Neural cell (in vitro differentiated cells): Measurements from ENCODE around the gene VPS13C. TPM values are rescaled to one million over a fixed set of nuclear protein-coding genes. Genes with fewer than 3 reads are reported as not detected.

Experiments
- H2AFZ ChIP-seq: fragments of 200-600, 300-800 bp; sonication (generic), shearing (Covaris generic); 2 replicates; pipeline ENCODE4 v1.6.0; 2014; ENCODE audit warnings: low read depth, mild to moderate bottlenecking, antibody characterized with exemption, low read length, moderate library complexity
- H3F3A ChIP-seq: fragments of 200-600 bp; shearing (Covaris generic); 2 replicates; pipeline ENCODE4 v1.6.1; 2016; ENCODE audit warnings: mild to moderate bottlenecking, moderate library complexity, mixed read lengths, antibody characterized with exemption, low read length; ENCODE audit not compliant: insufficient read depth, poor library complexity, severe bottlenecking
- H3K27ac ChIP-seq: fragments of 200-600, 300-800 bp; sonication (generic), shearing (Covaris generic); 2 replicates; pipeline ENCODE4 v1.5.1; 2014; ENCODE audit warnings: mild to moderate bottlenecking, low read length, moderate library complexity
- H3K27me3 ChIP-seq: fragments of 300-800, 200-600 bp; sonication (generic), shearing (Covaris generic); 2 replicates; pipeline ENCODE4 v1.6.0; 2014; ENCODE audit warnings: mild to moderate bottlenecking, low read depth, low read length, moderate library complexity; ENCODE audit not compliant: insufficient read depth
- H3K36me3 ChIP-seq: fragments of 300-800, 200-600 bp; sonication (generic), shearing (Covaris generic); 2 replicates; pipeline ENCODE4 v1.5.1; 2014; ENCODE audit warnings: mild to moderate bottlenecking, antibody characterized with exemption, low read length, moderate library complexity; ENCODE audit not compliant: insufficient read depth
- H3K4me2 ChIP-seq: fragments of 300-800, 200-600 bp; sonication (generic), shearing (Covaris generic); 2 replicates; pipeline ENCODE4 v1.6.0; 2014; ENCODE audit warnings: mild to moderate bottlenecking, low read length
- H3K4me3 ChIP-seq: fragments of 300-800, 200-600 bp; sonication (generic), shearing (Covaris generic); 2 replicates; pipeline ENCODE4 v1.5.1; 2014; ENCODE audit warnings: mild to moderate bottlenecking, low read length, moderate library complexity
- H3K79me2 ChIP-seq: fragments of 200-600 bp; shearing (Covaris generic); replicated peaks from 2 replicates; pipeline ENCODE4 v1.6.0; 2014; ENCODE audit warnings: mild to moderate bottlenecking, low read length, moderate library complexity; ENCODE audit not compliant: insufficient read depth
- H3K9ac ChIP-seq: fragments of 300-800, 200-600 bp; sonication (generic), shearing (Covaris generic); 2 replicates; pipeline ENCODE4 v1.6.1; 2016; ENCODE audit warnings: mild to moderate bottlenecking, low read length, mixed read lengths
- H3K9me2 ChIP-seq: fragments of 200-600 bp; shearing (Covaris generic); 2 replicates; pipeline ENCODE4 v1.6.1; 2016; ENCODE audit warnings: mild to moderate bottlenecking, low read length, mixed read lengths; ENCODE audit not compliant: insufficient read depth
- H3K9me3 ChIP-seq: fragments of 200-600, 300-800 bp; sonication (generic), shearing (Covaris generic); 2 replicates; pipeline ENCODE4 v1.6.1; 2016; ENCODE audit warnings: mild to moderate bottlenecking, mixed run types, low read length, moderate library complexity, mixed read lengths
- H4K20me1 ChIP-seq: fragments of 200-600 bp; shearing (Covaris generic); 2 replicates; pipeline ENCODE4 v1.6.1; 2016; ENCODE audit warnings: mild to moderate bottlenecking, mixed run types; ENCODE audit not compliant: insufficient read depth
- EP300 ChIP-seq: fragments of 450-650 bp; conservative IDR thresholded peaks from 2 replicates; pipeline ENCODE4 v1.6.1; 2014; ENCODE audit warnings: antibody characterized with exemption, mild to moderate bottlenecking, moderate library complexity; ENCODE audit not compliant: poor library complexity, severe bottlenecking
- EZH2 ChIP-seq: fragments of 200-600, 300-800 bp; shearing (Covaris generic), sonication (generic); IDR thresholded peaks from 2 replicates; pipeline ENCODE4 v1.6.1; 2014; ENCODE audit warnings: antibody characterized with exemption, low read length, borderline replicate concordance, mild to moderate bottlenecking; ENCODE audit not compliant: insufficient read depth, poor library complexity, severe bottlenecking
- MXI1 ChIP-seq: fragments of 450-650 bp; conservative IDR thresholded peaks from 2 replicates; pipeline ENCODE4 v1.6.1; 2014; ENCODE audit warnings: antibody characterized with exemption, mild to moderate bottlenecking; ENCODE audit not compliant: poor library complexity, severe bottlenecking
- POLR2AphosphoS5 ChIP-seq: IDR thresholded peaks from 2 replicates; pipeline ENCODE4 v1.6.1; 2012
- RAD21 ChIP-seq: fragments of 450-650 bp; conservative IDR thresholded peaks from 2 replicates; pipeline ENCODE4 v1.6.1; 2014; ENCODE audit warnings: antibody characterized with exemption, mild to moderate bottlenecking, moderate library complexity
- REST ChIP-seq: IDR thresholded peaks from 2 replicates; pipeline ENCODE4 v1.6.1; 2012; ENCODE audit warnings: borderline replicate concordance
- SMC3 ChIP-seq: fragments of 450-650 bp; conservative IDR thresholded peaks from 2 replicates; pipeline ENCODE4 v1.6.1; 2014; ENCODE audit warnings: antibody characterized with exemption, mild to moderate bottlenecking, moderate library complexity; ENCODE audit not compliant: poor library complexity
- TAF1 ChIP-seq: IDR thresholded peaks from 2 replicates; pipeline ENCODE4 v1.6.1; 2012; ENCODE audit warnings: low read depth
- polyA plus RNA-seq: library from polyadenylated mRNA; depleted of rRNA; stranded (reverse); fragments of >200 nt; gene quantifications from 2 replicates; pipeline ENCODE4 v1.2.3, GENCODE V29; 2014
- TF ChIP-seq, protein P1 (sequence below): fragments of 450-650 bp; IDR thresholded peaks from 2 replicates; pipeline ENCODE4 v1.5.1; 2014; ENCODE audit warnings: antibody characterized with exemption, mild to moderate bottlenecking, moderate library complexity; ENCODE audit not compliant: poor library complexity, severe bottlenecking

Gene VPS13C
- polyA plus RNA-seq, 1 donor from 2014 or later, result 92.6 TPM

DNA sequence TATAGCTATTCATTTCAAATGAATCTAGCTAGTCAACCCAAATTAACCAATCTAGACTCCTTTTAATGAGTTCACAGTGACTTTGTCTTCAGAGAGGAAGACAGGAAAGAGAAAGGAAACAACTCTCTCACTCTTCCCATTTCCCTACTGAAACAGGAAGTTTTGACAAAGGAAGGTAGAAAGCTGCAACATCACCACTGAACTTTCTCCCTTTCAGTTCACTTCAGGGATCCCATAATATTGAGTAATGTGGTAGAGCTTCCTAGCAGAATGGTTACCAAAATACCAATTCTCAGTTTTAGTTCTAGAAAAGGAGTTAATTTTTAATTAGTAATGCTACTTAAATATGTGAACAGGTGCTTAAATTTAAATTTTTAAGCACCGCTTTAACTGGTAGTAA is 7.5 kb downstream of the VPS13C start:
- Histone ChIP-seq H3K9me2 (no peaks in the 10 kb centered on the region), H3K36me3 (no peaks in the 10 kb centered on the region), H3F3A (no peaks in the 10 kb centered on the region), H3K27me3 (no peaks in the 10 kb centered on the region), H2AFZ (no peak overlapping the region), H3K27ac (no peak overlapping the region), H3K4me3 (no peak overlapping the region), H3K9me3 (no peaks in the 10 kb centered on the region), H3K79me2 (peaks cover 9% of the 10 kb centered on the region), H3K9ac (no peak overlapping the region), H4K20me1 (no peaks in the 10 kb centered on the region), H3K4me2 (no peak overlapping the region)
- no peak for TF ChIP-seq EZH2
- no peak for TF ChIP-seq SMC3
- TF ChIP-seq REST, result no peak
- no peak for TF ChIP-seq MXI1
- no peak for TF ChIP-seq EP300
- no peak for TF ChIP-seq TAF1
- no peak for TF ChIP-seq RAD21
- no peak for TF ChIP-seq POLR2AphosphoS5
- TF ChIP-seq, protein P1, sequence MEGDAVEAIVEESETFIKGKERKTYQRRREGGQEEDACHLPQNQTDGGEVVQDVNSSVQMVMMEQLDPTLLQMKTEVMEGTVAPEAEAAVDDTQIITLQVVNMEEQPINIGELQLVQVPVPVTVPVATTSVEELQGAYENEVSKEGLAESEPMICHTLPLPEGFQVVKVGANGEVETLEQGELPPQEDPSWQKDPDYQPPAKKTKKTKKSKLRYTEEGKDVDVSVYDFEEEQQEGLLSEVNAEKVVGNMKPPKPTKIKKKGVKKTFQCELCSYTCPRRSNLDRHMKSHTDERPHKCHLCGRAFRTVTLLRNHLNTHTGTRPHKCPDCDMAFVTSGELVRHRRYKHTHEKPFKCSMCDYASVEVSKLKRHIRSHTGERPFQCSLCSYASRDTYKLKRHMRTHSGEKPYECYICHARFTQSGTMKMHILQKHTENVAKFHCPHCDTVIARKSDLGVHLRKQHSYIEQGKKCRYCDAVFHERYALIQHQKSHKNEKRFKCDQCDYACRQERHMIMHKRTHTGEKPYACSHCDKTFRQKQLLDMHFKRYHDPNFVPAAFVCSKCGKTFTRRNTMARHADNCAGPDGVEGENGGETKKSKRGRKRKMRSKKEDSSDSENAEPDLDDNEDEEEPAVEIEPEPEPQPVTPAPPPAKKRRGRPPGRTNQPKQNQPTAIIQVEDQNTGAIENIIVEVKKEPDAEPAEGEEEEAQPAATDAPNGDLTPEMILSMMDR, result no peak

DNA sequence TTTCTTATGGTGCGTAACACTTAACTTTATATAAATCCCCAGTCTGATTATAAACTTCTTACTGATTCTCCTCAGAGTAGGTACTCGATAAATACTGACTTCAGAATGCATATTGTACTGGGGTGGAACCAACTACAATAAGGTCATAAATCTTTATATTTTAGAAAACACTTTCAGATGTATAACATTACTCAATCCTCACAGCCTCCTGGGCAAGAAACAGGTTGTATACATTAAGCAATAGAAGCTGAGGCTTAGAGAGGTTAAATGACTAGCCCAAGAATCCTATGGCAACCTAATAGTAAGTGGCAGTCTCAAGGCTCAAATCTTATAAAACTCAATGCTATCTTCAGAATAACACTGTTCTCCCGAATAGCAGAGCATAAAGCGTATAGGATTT is 9.1 kb downstream of the VPS13C start:
- H3K9ac ChIP-seq, result no peak overlapping the region
- no peak overlapping the region for H3K4me2 ChIP-seq
- H3K4me3 ChIP-seq, result no peak overlapping the region
- H3F3A ChIP-seq, result no peaks in the 10 kb centered on the region
- H4K20me1 ChIP-seq, result no peaks in the 10 kb centered on the region
- H3K9me3 ChIP-seq, result no peaks in the 10 kb centered on the region
- H3K27ac ChIP-seq, result no peak overlapping the region
- H3K27me3 ChIP-seq, result no peaks in the 10 kb centered on the region
- no peak overlapping the region for H2AFZ ChIP-seq
- H3K36me3 ChIP-seq, result no peaks in the 10 kb centered on the region
- no peaks in the 10 kb centered on the region for H3K9me2 ChIP-seq
- peaks cover 3% of the 10 kb centered on the region for H3K79me2 ChIP-seq
- TF ChIP-seq EZH2 (no peak), SMC3 (no peak), RAD21 (no peak), MXI1 (no peak), REST (no peak), EP300 (no peak), TAF1 (no peak), POLR2AphosphoS5 (no peak)
- TF ChIP-seq, protein P1, result no peak
